Left colon (tissue), 2 donors: ENCODE data around the gene NRIP2. TPM values are rescaled to one million over a fixed set of nuclear protein-coding genes. Genes with fewer than 3 reads are reported as not detected.
"Not testable (repeated sequence)": the region's sequence is repeated elsewhere in the genome, so short reads cannot be mapped to it uniquely, and the experiment has no call there.

Experiments used
- ATAC-seq: fragments of 200-7000 bp; cut with Tn5 transposase; one replicate; pipeline ENCODE4 v1.9.1; 2020; ENCODE audit warnings: mild to moderate bottlenecking, moderate library complexity
- DNase-seq, 2 donors: peaks; one replicate each; pipeline ENCODE4 v3.0.0-alpha.2; 2020
- intact Hi-C, 2 donors: fragments of 100-400 bp; cut with DNase I in 1 of 2; cut with micrococcal nuclease in 1 of 2; formaldehyde crosslinking; loops; one replicate each; pipeline versions ENCODE4 v1.11.2 to v1.14.0; 2022; cut with DNase I, micrococcal nuclease
- long read RNA-seq: library from polyadenylated mRNA; unstranded; transcript quantifications from one replicate; pipeline ENCODE4 v2.0.0, GENCODE V29; 2021
- total RNA-seq, 2 donors: library from RNA; stranded (reverse); fragmentation: NEBNext Ultra II Directional; extraction: Animal tissue kit (Norgen Biotek cat#: 25700); gene quantifications; one replicate each; pipeline ENCODE4 v1.2.1, GENCODE V29; 2021
- donor health status: DM: no; HTN: no; CAD: no.
- donor health status: DM: yes; HTN: yes; CAD: no.

NRIP2 gene
- total RNA-seq: 1 to 10 TPM; 1.2 to 1.8 TPM
- long read RNA-seq: 0 reads

GRCh38 chr12:2834581-2835491 is at the start of gene NRIP2:
Gene NRIP2, minus strand, starts transcription at chr12:2835035. Its CDS starts 52 bp downstream, at chr12:2834983.
- intact Hi-C loops: no loop called here
- DNase-seq (peak in 1 of 2 donors; percentile 30), ATAC-seq (peak; percentile 58)

- intact Hi-C loops: no loop called here
Measured at GRCh38 chr12:2879853-2880252, 45.0 kb upstream of the NRIP2 start.

GRCh38 chr12:2877953-2878732 is 43.3 kb upstream of the NRIP2 start:
- DNase-seq (no peak), ATAC-seq (no peak)
- intact Hi-C loops: no loop called here

More at GRCh38 chr12:2879853-2880252, 45.0 kb upstream of the NRIP2 start:
- no peak for ATAC-seq
- no peak for DNase-seq

- intact Hi-C loops: no loop called here
- ATAC-seq (peak; percentile 90), DNase-seq (peak; percentile 91 to 93)
Measured at GRCh38 chr12:2877047-2877952, 42.5 kb upstream of the NRIP2 start, which contains the start of the genes FOXM1 and RHNO1. Gene FOXM1, minus strand, starts transcription at chr12:2877174. Its CDS starts 2,696 bp downstream, at chr12:2874478. Gene RHNO1, plus strand, starts transcription at chr12:2877223. Its CDS starts 8,144 bp downstream, at chr12:2885367.

GRCh38 chr12:2876431-2877046 is 41.7 kb upstream of the NRIP2 start:
- intact Hi-C loops: no loop called here
- no peak for DNase-seq
- peak; percentile 67 for ATAC-seq

- not testable (repeated sequence) for ATAC-seq, DNase-seq
- intact Hi-C loops: loop anchor here in 1 of 2 donors (10.0 kb wide), 1 partner anchor 166 kb away; no protein-coding TSS in a partner anchor
Measured at GRCh38 chr12:2868986-2869632, 34.3 kb upstream of the NRIP2 start.

- intact Hi-C loops: loop anchor here in 1 of 2 donors (10.0 kb wide), 1 partner anchor 171 kb away; no protein-coding TSS in a partner anchor
- no peak for ATAC-seq
Measured at GRCh38 chr12:2864198-2864597, 29.4 kb upstream of the NRIP2 start.

GRCh38 chr12:2863402-2863801 is 28.6 kb upstream of the NRIP2 start:
- ATAC-seq, DNase-seq: not testable (repeated sequence)
- intact Hi-C loops: loop anchor here in 1 of 2 donors (10.0 kb wide), 1 partner anchor 171 kb away; no protein-coding TSS in a partner anchor

More at GRCh38 chr12:2864198-2864597, 29.4 kb upstream of the NRIP2 start:
- DNase-seq: no peak

GRCh38 chr12:2862876-2863275 is 28.0 kb upstream of the NRIP2 start:
- intact Hi-C loops: loop anchor here in 1 of 2 donors (10.0 kb wide), 1 partner anchor 172 kb away; no protein-coding TSS in a partner anchor
- no peak for DNase-seq
- ATAC-seq: no peak

GRCh38 chr12:2860170-2860569 is 25.3 kb upstream of the NRIP2 start:
- no peak for ATAC-seq
- intact Hi-C loops: loop anchor here in 1 of 2 donors (10.0 kb wide), 1 partner anchor 175 kb away; no protein-coding TSS in a partner anchor

GRCh38 chr12:2858944-2859421 is 24.1 kb upstream of the NRIP2 start:
- DNase-seq (no peak), ATAC-seq (no peak)
- intact Hi-C loops: no loop called here

More at GRCh38 chr12:2860170-2860569, 25.3 kb upstream of the NRIP2 start:
- no peak for DNase-seq

- intact Hi-C loops: no loop called here
- ATAC-seq (no peak), DNase-seq (no peak)
Measured at GRCh38 chr12:2858334-2858733, 23.5 kb upstream of the NRIP2 start.

- intact Hi-C loops: no loop called here
- DNase-seq (no peak), ATAC-seq (no peak)
Measured at GRCh38 chr12:2857576-2857975, 22.7 kb upstream of the NRIP2 start.

GRCh38 chr12:2857021-2857431 is 22.2 kb upstream of the NRIP2 start, which contains the start of gene TEX52:
Gene TEX52, minus strand, starts transcription at chr12:2857039. Its CDS starts 13 bp downstream, at chr12:2857026.
- DNase-seq: no peak
- intact Hi-C loops: no loop called here
- no peak for ATAC-seq

GRCh38 chr12:2856051-2856450 is 21.2 kb upstream of the NRIP2 start:
- DNase-seq (no peak), ATAC-seq (no peak)
- intact Hi-C loops: no loop called here

GRCh38 chr12:2855546-2855945 is 20.7 kb upstream of the NRIP2 start:
- intact Hi-C loops: no loop called here
- DNase-seq (no peak), ATAC-seq (no peak)
